IPS-15b (cell line): ENCODE results near the gene MED27.

ENCODE experiments used
- H3K27me3 ChIP-seq: one replicate; pipeline ENCODE4 v1.6.1; 2013; ENCODE audit warnings: low read length; ENCODE audit not compliant: control insufficient read depth, insufficient read depth
- H3K36me3 ChIP-seq: one replicate; pipeline ENCODE4 v1.6.1; 2013; ENCODE audit warnings: low read length; ENCODE audit not compliant: control insufficient read depth, insufficient read depth
- H3K4me1 ChIP-seq: one replicate; pipeline ENCODE4 v1.6.1; 2013; ENCODE audit warnings: mild to moderate bottlenecking, low read length; ENCODE audit not compliant: control insufficient read depth, insufficient read depth
- H3K4me3 ChIP-seq: one replicate; pipeline ENCODE4 v1.5.1; 2013; ENCODE audit warnings: low read depth, low read length
- H3K9ac ChIP-seq: one replicate; pipeline ENCODE4 v1.6.1; 2013; ENCODE audit warnings: low read depth, mild to moderate bottlenecking, low read length
- H3K9me3 ChIP-seq: one replicate; pipeline ENCODE4 v1.6.1; 2013; ENCODE audit warnings: mild to moderate bottlenecking, low read length; ENCODE audit not compliant: control insufficient read depth, insufficient read depth

MED27 gene

GRCh38 chr9:131824953-131825495, 254.6 kb downstream of the MED27 start:
- no peaks in the 10 kb centered on the region for H3K27me3 ChIP-seq

GRCh38 chr9:131824155-131824594, 255.5 kb downstream of the MED27 start:
- H3K9ac ChIP-seq, result no peak overlapping the region
- no peak overlapping the region for H3K4me3 ChIP-seq
- H3K9me3 ChIP-seq, result no peaks in the 10 kb centered on the region
- H3K36me3 ChIP-seq, result no peaks in the 10 kb centered on the region
- no peaks in the 10 kb centered on the region for H3K4me1 ChIP-seq
- no peaks in the 10 kb centered on the region for H3K27me3 ChIP-seq

More at GRCh38 chr9:131824953-131825495, 254.6 kb downstream of the MED27 start:
- no peak overlapping the region for H3K4me3 ChIP-seq
- H3K36me3 ChIP-seq, result no peaks in the 10 kb centered on the region
- H3K4me1 ChIP-seq, result no peaks in the 10 kb centered on the region
- H3K9ac ChIP-seq, result no peak overlapping the region
- H3K9me3 ChIP-seq, result no peaks in the 10 kb centered on the region

- H3K9me3 ChIP-seq, result no peaks in the 10 kb centered on the region
- H3K4me3 ChIP-seq, result no peak overlapping the region
- no peaks in the 10 kb centered on the region for H3K4me1 ChIP-seq
- H3K9ac ChIP-seq, result no peak overlapping the region
- H3K27me3 ChIP-seq, result no peaks in the 10 kb centered on the region
- no peaks in the 10 kb centered on the region for H3K36me3 ChIP-seq
Measured at GRCh38 chr9:131823701-131824146, 255.9 kb downstream of the MED27 start.

- H3K27me3 ChIP-seq, result no peaks in the 10 kb centered on the region
- H3K9ac ChIP-seq, result no peak overlapping the region
- H3K4me1 ChIP-seq, result peaks cover 2% of the 10 kb centered on the region
- no peaks in the 10 kb centered on the region for H3K36me3 ChIP-seq
- no peaks in the 10 kb centered on the region for H3K9me3 ChIP-seq
- no peak overlapping the region for H3K4me3 ChIP-seq
Measured at GRCh38 chr9:131818089-131818488, 261.6 kb downstream of the MED27 start.

- no peaks in the 10 kb centered on the region for H3K36me3 ChIP-seq
- no peaks in the 10 kb centered on the region for H3K27me3 ChIP-seq
- no peaks in the 10 kb centered on the region for H3K9me3 ChIP-seq
- no peak overlapping the region for H3K4me3 ChIP-seq
- no peak overlapping the region for H3K9ac ChIP-seq
- peaks cover 2% of the 10 kb centered on the region for H3K4me1 ChIP-seq
Measured at GRCh38 chr9:131817627-131818026, 262.0 kb downstream of the MED27 start.

- H3K36me3 ChIP-seq, result no peaks in the 10 kb centered on the region
- no peaks in the 10 kb centered on the region for H3K9me3 ChIP-seq
- H3K4me3 ChIP-seq, result no peak overlapping the region
- H3K9ac ChIP-seq, result no peak overlapping the region
- peaks cover 2% of the 10 kb centered on the region for H3K4me1 ChIP-seq
- no peaks in the 10 kb centered on the region for H3K27me3 ChIP-seq
Measured at GRCh38 chr9:131817073-131817472, 262.6 kb downstream of the MED27 start.

- no peaks in the 10 kb centered on the region for H3K27me3 ChIP-seq
Measured at GRCh38 chr9:131815970-131816873, 263.4 kb downstream of the MED27 start.

GRCh38 chr9:131814707-131815106, 265.0 kb downstream of the MED27 start:
- Histone ChIP-seq H3K4me1 (peaks cover 2% of the 10 kb centered on the region), H3K4me3 (no peak overlapping the region), H3K27me3 (no peaks in the 10 kb centered on the region), H3K9me3 (no peaks in the 10 kb centered on the region), H3K9ac (no peak overlapping the region), H3K36me3 (no peaks in the 10 kb centered on the region)

More at GRCh38 chr9:131815970-131816873, 263.4 kb downstream of the MED27 start:
- no peaks in the 10 kb centered on the region for H3K36me3 ChIP-seq
- no peaks in the 10 kb centered on the region for H3K9me3 ChIP-seq
- H3K4me1 ChIP-seq, result peaks cover 2% of the 10 kb centered on the region
- H3K4me3 ChIP-seq, result no peak overlapping the region
- H3K9ac ChIP-seq, result no peak overlapping the region

- no peak overlapping the region for H3K9ac ChIP-seq
- no peaks in the 10 kb centered on the region for H3K27me3 ChIP-seq
- H3K9me3 ChIP-seq, result no peaks in the 10 kb centered on the region
- H3K36me3 ChIP-seq, result no peaks in the 10 kb centered on the region
- no peak overlapping the region for H3K4me3 ChIP-seq
- H3K4me1 ChIP-seq, result peaks cover 2% of the 10 kb centered on the region
Measured at GRCh38 chr9:131813116-131813515, 266.6 kb downstream of the MED27 start.

GRCh38 chr9:131812116-131812790, 267.4 kb downstream of the MED27 start:
- Histone ChIP-seq H3K27me3 (no peaks in the 10 kb centered on the region), H3K9ac (no peak overlapping the region), H3K9me3 (no peaks in the 10 kb centered on the region), H3K36me3 (no peaks in the 10 kb centered on the region), H3K4me3 (no peak overlapping the region), H3K4me1 (peaks cover 6% of the 10 kb centered on the region)

- Histone ChIP-seq H3K27me3 (no peaks in the 10 kb centered on the region), H3K4me1 (peaks cover 11% of the 10 kb centered on the region), H3K9me3 (no peaks in the 10 kb centered on the region)
Measured at GRCh38 chr9:131811405-131811804, 268.3 kb downstream of the MED27 start.

More at GRCh38 chr9:131811405-131811804, 268.3 kb downstream of the MED27 start:
- no peaks in the 10 kb centered on the region for H3K36me3 ChIP-seq
- no peak overlapping the region for H3K4me3 ChIP-seq
- H3K9ac ChIP-seq, result no peak overlapping the region
